Peyer's patch (tissue), 4 donors: ENCODE results near the gene DDB1. TPM values are rescaled to one million over a fixed set of nuclear protein-coding genes. Genes with fewer than 3 reads are reported as not detected.

Experiments
- DNase-seq, 3 donors: peaks; one replicate each; pipeline ENCODE4 v3.0.0-alpha.2; 2017 to 2019
- H3K27ac ChIP-seq, 4 donors: fragments of 200-600 bp; sonication (generic); one replicate each; pipeline ENCODE4 v1.5.1; 2016 to 2019
- H3K27me3 ChIP-seq, 2 donors: fragments of 200-600 bp; sonication (generic); one replicate each; pipeline ENCODE4 v1.5.1; 2019
- H3K36me3 ChIP-seq, 3 donors: fragments of 200-600 bp; sonication (generic); one replicate each; pipeline ENCODE4 v1.5.1; 2016 to 2019
- H3K4me1 ChIP-seq, 4 donors: fragments of 200-600 bp; sonication (generic); one replicate each; pipeline ENCODE4 v1.5.1; 2016 to 2019
- H3K4me3 ChIP-seq, 4 donors: fragments of 200-600 bp; sonication (generic); 1 replicate in 3 of 4; 2 replicates in 1 of 4; pipeline ENCODE4 v1.5.1; 2016 to 2019; ENCODE audit warnings: mild to moderate bottlenecking in 1 of 4
- H3K9me3 ChIP-seq, 4 donors: fragments of 200-600 bp; sonication (generic); one replicate each; pipeline ENCODE4 v1.5.1; 2016 to 2019; ENCODE audit warnings: mild to moderate bottlenecking in 1 of 4
- CTCF ChIP-seq, 6 experiments: fragments of 450-650 bp in 4 of 6; fragments of 200-600 bp in 2 of 6; sonication (generic) in 1 of 6; IDR thresholded peaks; one replicate each; pipeline ENCODE4 v1.5.1; 2017 to 2019; ENCODE audit warnings: antibody characterized with exemption in 6 of 6, mild to moderate bottlenecking in 3 of 6, moderate library complexity in 1 of 6
- POLR2A ChIP-seq, 2 donors: fragments of 450-650 bp; IDR thresholded peaks; one replicate each; pipeline ENCODE4 v1.5.1; 2017; ENCODE audit warnings: antibody characterized with exemption in 2 of 2, mild to moderate bottlenecking in 2 of 2, moderate library complexity in 2 of 2
- total RNA-seq, 4 donors: library from RNA; depleted of rRNA; stranded (reverse); fragments of >200 nt; gene quantifications; one replicate each; pipeline ENCODE4 v1.1.0, GENCODE V29; 2016

The DDB1 gene
- total RNA-seq, 4 donors from 2014 or later, result 76.7 to 168 (median 136) TPM

GRCh38 chr11:61265357-61265756 lies 67.5 kb downstream of the DDB1 start:
- TF ChIP-seq POLR2A (IDR thresholded peaks at IDR 0.05), result no peak
- no peak for TF ChIP-seq CTCF (IDR thresholded peaks at IDR 0.05)
- Histone ChIP-seq H3K27me3 (no peaks in the 10 kb centered on the region), H3K4me3 (no peak overlapping the region), H3K36me3 (no peaks in the 10 kb centered on the region), H3K9me3 (no peaks in the 10 kb centered on the region), H3K27ac (no peak overlapping the region), H3K4me1 (no peaks in the 10 kb centered on the region)
- no peak for DNase-seq

- Histone ChIP-seq H3K9me3 (no peaks in the 10 kb centered on the region), H3K27me3 (no peaks in the 10 kb centered on the region), H3K36me3 (no peaks in the 10 kb centered on the region), H3K4me3 (no peak overlapping the region), H3K4me1 (no peaks in the 10 kb centered on the region), H3K27ac (no peak overlapping the region)
- TF ChIP-seq CTCF (IDR thresholded peaks at IDR 0.05), result peak in 1 of 6 experiments; percentile 17
- TF ChIP-seq POLR2A (IDR thresholded peaks at IDR 0.05), result no peak
- peak in 2 of 3 donors; percentile 64 to 71 for DNase-seq
These were observed 68.1 kb downstream of the DDB1 start for GRCh38 chr11:61264795-61265194.

DNA sequence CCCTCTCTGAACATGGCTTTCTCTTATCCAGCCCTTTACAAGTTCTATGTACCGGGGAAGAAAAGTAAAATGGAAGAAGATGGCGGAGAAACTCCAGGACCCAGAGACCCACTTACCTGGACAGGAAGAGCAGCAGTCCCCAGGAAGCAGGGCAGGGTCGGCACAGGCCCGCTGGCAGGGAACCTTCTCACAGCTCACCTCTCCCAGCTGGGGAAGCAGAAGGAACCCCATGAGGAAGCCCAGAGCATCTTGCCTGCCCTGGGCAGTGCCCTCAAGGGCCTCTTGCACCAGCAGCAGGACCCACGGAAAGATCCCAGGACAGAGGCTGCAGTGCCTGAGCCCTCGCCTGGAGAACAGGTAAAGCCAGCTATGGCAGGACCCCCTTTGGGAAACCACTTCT lies 68.5 kb downstream of the DDB1 start:
- no peak overlapping the region for H3K4me3 ChIP-seq
- H3K9me3 ChIP-seq, result no peaks in the 10 kb centered on the region
- no peaks in the 10 kb centered on the region for H3K27me3 ChIP-seq
- TF ChIP-seq CTCF (IDR thresholded peaks at IDR 0.05) (no peak), POLR2A (IDR thresholded peaks at IDR 0.05) (no peak)
- no peak overlapping the region for H3K27ac ChIP-seq
- no peaks in the 10 kb centered on the region for H3K4me1 ChIP-seq
- no peaks in the 10 kb centered on the region for H3K36me3 ChIP-seq
- DNase-seq, result no peak

DNA sequence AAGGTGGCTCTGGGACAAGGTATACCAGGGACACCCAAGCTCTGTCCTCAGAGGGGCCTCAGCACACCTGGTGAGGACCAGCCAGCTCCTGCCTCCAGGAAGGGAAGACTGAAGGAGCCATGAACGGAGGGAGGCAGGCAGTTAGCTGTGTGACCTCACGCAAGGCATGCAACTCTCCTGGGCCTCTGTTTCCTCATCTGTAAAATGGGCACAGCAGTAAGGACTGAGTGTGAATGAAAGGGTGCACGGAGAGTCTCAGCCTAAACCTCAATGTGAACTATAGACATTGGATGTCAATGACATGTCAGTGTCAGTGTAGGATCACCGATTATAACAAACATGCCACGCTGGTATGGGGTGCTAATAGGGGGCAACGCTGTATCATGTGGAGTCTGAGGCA lies 73.5 kb downstream of the DDB1 start:
- H3K36me3 ChIP-seq, result no peaks in the 10 kb centered on the region
- H3K4me1 ChIP-seq, result no peaks in the 10 kb centered on the region
- no peaks in the 10 kb centered on the region for H3K27me3 ChIP-seq
- no peak for TF ChIP-seq POLR2A (IDR thresholded peaks at IDR 0.05)
- no peak for TF ChIP-seq CTCF (IDR thresholded peaks at IDR 0.05)
- DNase-seq, result no peak
- no peaks in the 10 kb centered on the region for H3K9me3 ChIP-seq
- no peak overlapping the region for H3K27ac ChIP-seq
- H3K4me3 ChIP-seq, result no peak overlapping the region

DNA sequence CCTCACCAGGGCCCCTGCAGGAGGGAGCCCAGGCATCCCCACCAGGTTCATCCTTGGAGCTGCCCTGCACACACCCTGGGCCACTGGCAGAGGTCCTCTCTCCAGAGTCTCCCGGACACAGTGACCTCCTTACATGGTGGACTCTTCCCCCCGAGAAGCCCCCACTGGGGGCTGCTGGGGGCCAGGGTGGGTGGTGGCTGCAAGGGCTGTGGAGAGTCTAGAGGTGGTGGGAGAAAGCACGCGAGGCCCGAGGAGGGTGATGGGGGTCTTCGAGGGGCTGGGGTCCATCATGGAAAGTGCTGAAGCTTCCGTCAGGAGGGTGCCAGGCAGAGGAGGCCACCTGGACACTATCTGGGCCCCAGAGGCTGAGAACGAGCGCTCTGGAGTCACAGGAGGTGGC lies 74.4 kb downstream of the DDB1 start:
- Histone ChIP-seq H3K27me3 (no peaks in the 10 kb centered on the region), H3K27ac (no peak overlapping the region), H3K4me3 (no peak overlapping the region), H3K9me3 (no peaks in the 10 kb centered on the region), H3K4me1 (no peaks in the 10 kb centered on the region), H3K36me3 (no peaks in the 10 kb centered on the region)
- no peak for DNase-seq
- TF ChIP-seq POLR2A (IDR thresholded peaks at IDR 0.05) (no peak), CTCF (IDR thresholded peaks at IDR 0.05) (no peak)
